ENCODE results near the gene LONP1.

Gene LONP1

GRCh38 chr19:5648464-5648863 is 71.5 kb downstream of the LONP1 start:
- no peak for DNase-seq (ENCODE audit: low spot score)

- no peak for DNase-seq (ENCODE audit: low spot score)
Observed at GRCh38 chr19:5646703-5647102, 73.2 kb downstream of the LONP1 start.

GRCh38 chr19:5645409-5645808 is 74.5 kb downstream of the LONP1 start:
- no peak for DNase-seq (ENCODE audit: low spot score)

GRCh38 chr19:5644037-5644436 is 75.9 kb downstream of the LONP1 start:
- DNase-seq (ENCODE audit: low spot score) = no peak

GRCh38 chr19:5643060-5643459 is 76.9 kb downstream of the LONP1 start:
- DNase-seq (ENCODE audit: low spot score) = no peak

GRCh38 chr19:5642204-5642603 is 77.7 kb downstream of the LONP1 start:
- no peak for DNase-seq (ENCODE audit: low spot score)

All from LoVo (cell line).